HCT116 (cell line): ENCODE data around the gene NMRAL1. TPM values are rescaled to one million over a fixed set of nuclear protein-coding genes. Genes with fewer than 3 reads are reported as not detected.

Source experiments
- ATAC-seq: fragments of 200-7000 bp; cut with Tn5 transposase; 2 replicates; pipeline ENCODE4 v1.9.1; 2020; ENCODE audit warnings: mild to moderate bottlenecking, moderate library complexity
- BruUV-seq: library from RNA; stranded (reverse); fragments of 400-500 nt; replicated peaks from 2 replicates; lab custom pipeline; 2021; lab: Mats Ljungman, UMichigan
- CTCF ChIA-PET: fragments of 300-600 bp; sonication (Branson Sonifier 250); formaldehyde crosslinking; loops from one replicate; lab custom pipeline; 2021; ENCODE audit warnings: antibody characterized with exemption; lab: Charles Lee
- POLR2A ChIA-PET: fragments of 300-600, 350-600 bp; sonication (Branson Sonifier 250); formaldehyde crosslinking; loops from one replicate; lab custom pipeline; 2021; ENCODE audit warnings: antibody characterized with exemption; lab: Charles Lee
- RAD21 ChIA-PET, 2 experiments: fragments of 300-600 bp; sonication (Branson Sonifier 250); formaldehyde crosslinking; loops; one replicate each; lab custom pipeline; 2023; ENCODE audit warnings: low total read pairs in 2 of 2; ENCODE audit not compliant: uncharacterized antibody in 2 of 2, unreplicated experiment in 2 of 2, low non-redundant PET in 1 of 2; lab: Charles Lee
- DNase-seq: peaks from one replicate; pipeline ENCODE4 v3.0.0-alpha.2; 2010; ENCODE audit warnings: low read depth, low spot score
- H2AFZ ChIP-seq: fragments of 200-600 bp; shearing (Covaris generic), sonication (generic); 2 replicates; pipeline ENCODE4 v1.6.1; 2017; ENCODE audit warnings: low read depth, mixed run types, mixed read lengths, antibody characterized with exemption, low read length; ENCODE audit not compliant: poor library complexity, severe bottlenecking
- H3K27ac ChIP-seq: 2 replicates; pipeline ENCODE4 v1.5.1; 2012; ENCODE audit warnings: low read depth, low read length
- H3K27me3 ChIP-seq: fragments of 200-600 bp; sonication (generic); 2 replicates; pipeline ENCODE4 v1.6.1; 2016; ENCODE audit warnings: mixed run types, low read length, mixed read lengths; ENCODE audit not compliant: insufficient read depth
- H3K36me3 ChIP-seq, 2 experiments: fragments of 200-500 bp in 1 of 2; fragments of 200-600 bp in 1 of 2; sonication (Bioruptor generic) in 1 of 2; sonication (generic) in 1 of 2; 2 replicates each; pipeline versions ENCODE4 v1.5.1 to v1.6.1; 2014 to 2016; ENCODE audit warnings: low read length in 2 of 2, inconsistent platforms in 1 of 2, mixed read lengths in 1 of 2, mixed run types in 1 of 2; ENCODE audit not compliant: insufficient read depth in 2 of 2, control insufficient read depth in 1 of 2
- H3K4me1 ChIP-seq, 2 experiments: fragments of 200-600 bp in 1 of 2; sonication (generic) in 1 of 2; 2 replicates each; pipeline versions ENCODE4 v1.5.1 to v1.6.1; 2012 to 2017; ENCODE audit warnings: low read length in 2 of 2, inconsistent platforms in 1 of 2, mild to moderate bottlenecking in 1 of 2, mixed read lengths in 1 of 2, mixed run types in 1 of 2, moderate library complexity in 1 of 2; ENCODE audit not compliant: insufficient read depth in 2 of 2, control insufficient read depth in 1 of 2
- H3K4me2 ChIP-seq: fragments of 200-600 bp; sonication (generic); 2 replicates; pipeline ENCODE4 v1.6.1; 2017; ENCODE audit warnings: mixed run types, low read length, mixed read lengths
- H3K4me3 ChIP-seq, 2 experiments: fragments of 200-600 bp in 1 of 2; sonication (generic) in 1 of 2; replicated peaks in 1 of 2; 2 replicates each; pipeline ENCODE4 v1.5.1; 2011 to 2016; ENCODE audit warnings: low read length in 2 of 2, control low read depth in 1 of 2, low read depth in 1 of 2, mild to moderate bottlenecking in 1 of 2, mixed read lengths in 1 of 2, mixed run types in 1 of 2
- H3K79me2 ChIP-seq: fragments of 200-600 bp; sonication (generic); 2 replicates; pipeline ENCODE4 v1.6.1; 2017; ENCODE audit warnings: mild to moderate bottlenecking, mixed run types, low read length, moderate library complexity, mixed read lengths; ENCODE audit not compliant: insufficient read depth
- H3K9ac ChIP-seq: fragments of 200-600 bp; sonication (generic); 2 replicates; pipeline ENCODE4 v1.6.1; 2016; ENCODE audit warnings: low read length, mixed read lengths
- H3K9me2 ChIP-seq: fragments of 200-600 bp; sonication (generic), shearing (Covaris generic); 2 replicates; pipeline ENCODE4 v1.6.1; 2017; ENCODE audit warnings: mixed run types, mild to moderate bottlenecking, moderate library complexity; ENCODE audit not compliant: insufficient read depth
- H3K9me3 ChIP-seq, 2 experiments: fragments of 200-500 bp in 1 of 2; fragments of 200-600 bp in 1 of 2; sonication (Bioruptor generic) in 1 of 2; sonication (generic) in 1 of 2; 2 replicates each; pipeline ENCODE4 v1.6.1; 2014 to 2017; ENCODE audit warnings: low read length in 2 of 2, mixed read lengths in 2 of 2, inconsistent platforms in 1 of 2, low read depth in 1 of 2, mild to moderate bottlenecking in 1 of 2, mixed run types in 1 of 2, moderate library complexity in 1 of 2; ENCODE audit not compliant: control insufficient read depth in 1 of 2, insufficient read depth in 1 of 2
- H4K20me1 ChIP-seq: fragments of 200-600 bp; sonication (generic), shearing (Covaris generic); 2 replicates; pipeline ENCODE4 v1.6.1; 2017; ENCODE audit warnings: mixed run types, mild to moderate bottlenecking, moderate library complexity; ENCODE audit not compliant: insufficient read depth
- CBX3 ChIP-seq: IDR thresholded peaks from 2 replicates; pipeline ENCODE4 v1.6.1; 2012; ENCODE audit warnings: low read depth
- ELF1 ChIP-seq: IDR thresholded peaks from 2 replicates; pipeline ENCODE4 v1.6.1; 2012; ENCODE audit warnings: low read depth, borderline replicate concordance
- EZH2phosphoT487 ChIP-seq: fragments of 200-600 bp; IDR thresholded peaks from 2 replicates; pipeline ENCODE4 v1.6.1; 2018; ENCODE audit warnings: antibody characterized with exemption, borderline replicate concordance
- FOSL1 ChIP-seq: IDR thresholded peaks from 2 replicates; pipeline ENCODE4 v1.6.1; 2012; ENCODE audit warnings: low read depth
- RAD21 ChIP-seq: IDR thresholded peaks from 2 replicates; pipeline ENCODE4 v1.6.1; 2012; ENCODE audit warnings: low read depth, mild to moderate bottlenecking
- SRF ChIP-seq: IDR thresholded peaks from 2 replicates; pipeline ENCODE4 v1.6.1; 2012; ENCODE audit warnings: low read depth
- TCF7L2 ChIP-seq: IDR thresholded peaks from 2 replicates; pipeline ENCODE4 v1.7.0; 2011; ENCODE audit warnings: borderline replicate concordance, inconsistent platforms; ENCODE audit not compliant: insufficient read depth, insufficient read length; ENCODE audit errors: extremely low read depth
- YY1 ChIP-seq: IDR thresholded peaks from 2 replicates; pipeline ENCODE4 v1.6.1; 2011; ENCODE audit warnings: low read length, low read depth, moderate library complexity, mild to moderate bottlenecking; ENCODE audit not compliant: insufficient replicate concordance; ENCODE audit errors: extremely low read depth
- ZFX ChIP-seq: fragments of 450-650 bp; IDR thresholded peaks from 2 replicates; pipeline ENCODE4 v1.6.1; 2017
- intact Hi-C: fragments of 100-400 bp; cut with micrococcal nuclease; formaldehyde crosslinking; loops from 2 replicates; pipeline ENCODE4 v1.10.0; 2022
- total RNA-seq: library from RNA; stranded (reverse); gene quantifications from one replicate; pipeline ENCODE4 v1.2.1, GENCODE V29; 2021; ENCODE audit not compliant: unreplicated experiment
- TF ChIP-seq, protein P1 (sequence below): IDR thresholded peaks from 2 replicates; pipeline ENCODE4 v1.6.1; 2011; ENCODE audit warnings: mild to moderate bottlenecking, low read length, moderate library complexity; ENCODE audit not compliant: insufficient replicate concordance; ENCODE audit errors: extremely low read depth
- TF ChIP-seq, protein P2 (sequence below), 3 experiments: fragments of 200-600 bp in 1 of 3; sonication (generic) in 1 of 3; IDR thresholded peaks in 2 of 3; conservative IDR thresholded peaks in 1 of 3; 2 replicates each; pipeline ENCODE4 v1.5.1; 2012 to 2017; ENCODE audit warnings: low read depth in 2 of 3, low read length in 2 of 3, antibody characterized with exemption in 1 of 3, borderline replicate concordance in 1 of 3, control low read depth in 1 of 3, mild to moderate bottlenecking in 1 of 3, mixed read lengths in 1 of 3, mixed run types in 1 of 3, moderate library complexity in 1 of 3; ENCODE audit not compliant: insufficient read depth in 1 of 3
- TF ChIP-seq, protein P3 (sequence below): IDR thresholded peaks from 2 replicates; pipeline ENCODE4 v1.6.1; 2012
- TF ChIP-seq, protein P4 (sequence below): IDR thresholded peaks from 2 replicates; pipeline ENCODE4 v1.6.1; 2012

NMRAL1 gene
- total RNA-seq, 1 experiment from 2014 or later: 76.7 TPM

DNA sequence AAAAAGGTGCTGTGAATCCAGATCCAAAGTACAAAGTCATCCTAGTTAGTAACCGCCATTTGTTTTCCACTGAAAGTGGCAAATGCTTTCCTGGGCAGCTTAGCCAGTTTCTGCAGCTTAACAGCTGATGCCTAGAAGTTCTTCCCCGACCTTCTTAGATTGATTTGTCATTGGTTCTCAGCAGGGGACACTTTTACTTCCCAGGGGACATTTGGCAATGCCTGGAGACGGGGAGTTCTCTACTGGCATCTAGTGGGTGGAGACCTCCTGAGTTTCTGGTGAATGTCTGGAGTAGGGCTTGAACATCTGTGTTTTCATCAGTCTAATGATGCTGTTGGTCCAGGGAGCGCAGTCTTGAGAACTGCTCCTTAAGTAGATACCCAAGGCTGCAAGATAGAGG is 41.2 kb downstream of the NMRAL1 start (continued):
- TF ChIP-seq, protein P1, sequence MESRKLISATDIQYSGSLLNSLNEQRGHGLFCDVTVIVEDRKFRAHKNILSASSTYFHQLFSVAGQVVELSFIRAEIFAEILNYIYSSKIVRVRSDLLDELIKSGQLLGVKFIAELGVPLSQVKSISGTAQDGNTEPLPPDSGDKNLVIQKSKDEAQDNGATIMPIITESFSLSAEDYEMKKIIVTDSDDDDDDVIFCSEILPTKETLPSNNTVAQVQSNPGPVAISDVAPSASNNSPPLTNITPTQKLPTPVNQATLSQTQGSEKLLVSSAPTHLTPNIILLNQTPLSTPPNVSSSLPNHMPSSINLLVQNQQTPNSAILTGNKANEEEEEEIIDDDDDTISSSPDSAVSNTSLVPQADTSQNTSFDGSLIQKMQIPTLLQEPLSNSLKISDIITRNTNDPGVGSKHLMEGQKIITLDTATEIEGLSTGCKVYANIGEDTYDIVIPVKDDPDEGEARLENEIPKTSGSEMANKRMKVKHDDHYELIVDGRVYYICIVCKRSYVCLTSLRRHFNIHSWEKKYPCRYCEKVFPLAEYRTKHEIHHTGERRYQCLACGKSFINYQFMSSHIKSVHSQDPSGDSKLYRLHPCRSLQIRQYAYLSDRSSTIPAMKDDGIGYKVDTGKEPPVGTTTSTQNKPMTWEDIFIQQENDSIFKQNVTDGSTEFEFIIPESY: no peak
- TF ChIP-seq ELF1: no peak
- TF ChIP-seq, protein P2, sequence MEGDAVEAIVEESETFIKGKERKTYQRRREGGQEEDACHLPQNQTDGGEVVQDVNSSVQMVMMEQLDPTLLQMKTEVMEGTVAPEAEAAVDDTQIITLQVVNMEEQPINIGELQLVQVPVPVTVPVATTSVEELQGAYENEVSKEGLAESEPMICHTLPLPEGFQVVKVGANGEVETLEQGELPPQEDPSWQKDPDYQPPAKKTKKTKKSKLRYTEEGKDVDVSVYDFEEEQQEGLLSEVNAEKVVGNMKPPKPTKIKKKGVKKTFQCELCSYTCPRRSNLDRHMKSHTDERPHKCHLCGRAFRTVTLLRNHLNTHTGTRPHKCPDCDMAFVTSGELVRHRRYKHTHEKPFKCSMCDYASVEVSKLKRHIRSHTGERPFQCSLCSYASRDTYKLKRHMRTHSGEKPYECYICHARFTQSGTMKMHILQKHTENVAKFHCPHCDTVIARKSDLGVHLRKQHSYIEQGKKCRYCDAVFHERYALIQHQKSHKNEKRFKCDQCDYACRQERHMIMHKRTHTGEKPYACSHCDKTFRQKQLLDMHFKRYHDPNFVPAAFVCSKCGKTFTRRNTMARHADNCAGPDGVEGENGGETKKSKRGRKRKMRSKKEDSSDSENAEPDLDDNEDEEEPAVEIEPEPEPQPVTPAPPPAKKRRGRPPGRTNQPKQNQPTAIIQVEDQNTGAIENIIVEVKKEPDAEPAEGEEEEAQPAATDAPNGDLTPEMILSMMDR (IDR thresholded peaks at IDR 0.05 in 2 of 3, conservative IDR thresholded peaks at IDR 0.05 in 1 of 3; ENCODE audit: borderline replicate concordance in 1 of 3, insufficient read depth in 1 of 3, low read depth in 2 of 3, low read length in 2 of 3): no peak
- TF ChIP-seq, protein P3, sequence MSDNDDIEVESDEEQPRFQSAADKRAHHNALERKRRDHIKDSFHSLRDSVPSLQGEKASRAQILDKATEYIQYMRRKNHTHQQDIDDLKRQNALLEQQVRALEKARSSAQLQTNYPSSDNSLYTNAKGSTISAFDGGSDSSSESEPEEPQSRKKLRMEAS: no peak
- TF ChIP-seq RAD21: no peak
- no peak for TF ChIP-seq TCF7L2
- TF ChIP-seq, all 23 proteins: peak for 0

DNA sequence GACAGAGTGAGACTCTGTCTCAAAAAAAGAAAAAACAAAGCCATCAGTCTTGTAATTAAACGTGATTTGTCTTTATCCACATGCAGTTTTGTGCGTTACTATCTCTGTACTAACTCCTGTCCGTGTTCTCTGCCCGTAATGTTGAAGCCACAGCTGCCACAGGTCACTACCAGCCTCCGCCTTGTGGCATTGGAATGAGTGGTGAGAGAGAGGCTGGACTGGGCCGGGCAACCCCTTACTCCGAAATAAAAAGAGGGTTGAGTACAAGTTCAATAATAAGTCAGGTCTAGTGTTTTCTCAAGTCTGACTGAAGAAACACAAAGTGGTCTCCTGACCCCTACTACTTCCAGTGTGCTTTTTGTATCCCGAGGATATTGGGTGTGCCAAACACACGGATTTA is 43.4 kb downstream of the NMRAL1 start:
- peaks cover 6 to 47% of the 10 kb centered on the region in 2 experiments; a peak in 3 of 4 replicates for H3K36me3 ChIP-seq
- no peak for ATAC-seq
- CTCF ChIA-PET: no interaction called here

More for the DNA sequence above, 43.4 kb downstream of the NMRAL1 start:
- no peak overlapping the region for H3K9ac ChIP-seq
- ChIA-PET POLR2A (no interaction called here), RAD21 (no interaction called here)
- H3K79me2 ChIP-seq: peaks cover 88% of the 10 kb centered on the region
- H3K27ac ChIP-seq: no peak overlapping the region
- H3K4me2 ChIP-seq: no peak overlapping the region
- H3K9me2 ChIP-seq: no peaks in the 10 kb centered on the region
- no peaks in the 10 kb centered on the region for H3K9me3 ChIP-seq
- H3K27me3 ChIP-seq: no peaks in the 10 kb centered on the region
- intact Hi-C loops: no loop called here
- no peak overlapping the region for H3K4me3 ChIP-seq
- no peak for DNase-seq
- H2AFZ ChIP-seq: no peak overlapping the region
- H3K4me1 ChIP-seq: peaks cover 7 to 11% of the 10 kb centered on the region in 2 experiments
- no peaks in the 10 kb centered on the region for H4K20me1 ChIP-seq
- no TSS peak for BruUV-seq
- TF ChIP-seq TCF7L2: no peak
- no peak for TF ChIP-seq ZFX
- TF ChIP-seq FOSL1: no peak
- no peak for TF ChIP-seq EZH2phosphoT487
- TF ChIP-seq, protein P4, sequence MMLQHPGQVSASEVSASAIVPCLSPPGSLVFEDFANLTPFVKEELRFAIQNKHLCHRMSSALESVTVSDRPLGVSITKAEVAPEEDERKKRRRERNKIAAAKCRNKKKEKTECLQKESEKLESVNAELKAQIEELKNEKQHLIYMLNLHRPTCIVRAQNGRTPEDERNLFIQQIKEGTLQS: no peak
- no peak for TF ChIP-seq SRF
- no peak for TF ChIP-seq CBX3
- no peak for TF ChIP-seq YY1
